Activated CD8-positive, alpha-beta memory T cell treated with anti-CD3 and anti-CD28 coated beads, Interleukin-2, amount 50 U/mL, for 24 hours (primary cell): Measurements from ENCODE around the gene UBR2.

Experiments used
- DNase-seq: peaks from one replicate; pipeline ENCODE4 v3.0.0-alpha.2; 2020; ENCODE audit errors: extremely low read depth

Gene UBR2

GRCh38 chr6:42563697-42564505 lies at the start of gene UBR2:
TSS of gene UBR2 (plus strand) at chr6:42564029. CDS start at chr6:42564320, 291 bp downstream.
- DNase-seq, result peak; percentile 87

DNA sequence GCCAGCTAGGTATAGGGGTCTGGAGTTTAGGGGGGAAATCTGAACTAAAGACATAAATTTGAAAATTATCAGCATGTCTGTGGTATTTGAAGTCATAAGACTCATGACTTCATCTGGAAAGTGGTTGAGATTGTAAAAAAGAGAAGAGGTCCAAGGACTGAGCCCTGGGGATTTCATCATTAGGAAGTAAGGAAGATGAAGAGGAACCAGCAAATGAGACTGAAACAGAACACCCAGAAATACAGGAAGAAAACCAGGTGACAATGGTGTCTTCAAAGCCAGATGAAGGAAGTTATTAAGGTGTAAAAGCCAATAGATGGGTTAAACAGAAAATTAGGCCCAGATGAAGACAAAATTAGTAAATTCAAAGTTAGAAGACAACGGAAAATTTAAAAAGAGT lies 49.1 kb upstream of the UBR2 start:
- no peak for DNase-seq

- DNase-seq, result no peak
Observed at GRCh38 chr6:42519779-42520178, 44.0 kb upstream of the UBR2 start.

GRCh38 chr6:42520786-42521607 lies 42.8 kb upstream of the UBR2 start:
- no peak for DNase-seq

DNA sequence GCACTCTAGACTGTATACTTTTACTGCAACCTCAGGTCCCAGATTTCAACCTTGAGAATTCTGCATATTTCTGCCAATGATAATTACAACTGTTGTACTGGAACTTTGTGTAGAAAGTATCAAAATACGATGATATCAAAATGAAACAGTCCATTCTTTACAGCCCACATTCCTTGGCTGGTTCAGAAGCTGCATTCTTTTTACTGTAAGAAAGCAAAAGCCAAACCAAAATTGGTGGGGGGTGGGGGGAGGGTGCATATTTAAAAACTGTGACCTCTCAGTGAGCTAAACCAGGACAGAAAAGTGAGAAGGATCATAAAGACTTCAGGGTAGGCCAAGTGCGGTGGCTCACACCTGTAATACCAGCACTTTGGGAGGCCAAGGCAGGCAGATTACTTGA lies 41.8 kb upstream of the UBR2 start:
- no peak for DNase-seq

GRCh38 chr6:42522942-42523814 lies 40.7 kb upstream of the UBR2 start:
- DNase-seq, result no peak

- no peak for DNase-seq
Observed at GRCh38 chr6:42525206-42525605, 38.6 kb upstream of the UBR2 start.

DNA sequence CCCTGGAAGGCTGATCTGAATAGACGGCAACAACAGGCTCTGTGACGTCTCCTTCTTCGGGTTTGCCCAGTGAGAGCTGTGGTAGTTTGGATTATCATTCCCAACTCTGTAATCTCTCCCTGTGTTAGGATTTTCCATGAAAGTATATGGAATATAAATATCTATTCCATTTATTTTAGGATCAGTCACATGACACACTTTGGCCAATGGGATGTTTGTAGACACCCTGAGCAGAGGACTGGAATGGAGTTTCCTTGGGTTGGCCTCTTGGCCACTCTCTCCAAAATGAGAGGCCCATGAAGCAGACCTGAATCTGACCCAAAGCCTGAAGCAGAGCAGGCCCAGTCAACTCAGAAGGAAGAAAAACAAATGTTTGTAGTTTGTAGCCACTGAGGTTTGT lies 37.2 kb upstream of the UBR2 start:
- DNase-seq, result no peak

DNA sequence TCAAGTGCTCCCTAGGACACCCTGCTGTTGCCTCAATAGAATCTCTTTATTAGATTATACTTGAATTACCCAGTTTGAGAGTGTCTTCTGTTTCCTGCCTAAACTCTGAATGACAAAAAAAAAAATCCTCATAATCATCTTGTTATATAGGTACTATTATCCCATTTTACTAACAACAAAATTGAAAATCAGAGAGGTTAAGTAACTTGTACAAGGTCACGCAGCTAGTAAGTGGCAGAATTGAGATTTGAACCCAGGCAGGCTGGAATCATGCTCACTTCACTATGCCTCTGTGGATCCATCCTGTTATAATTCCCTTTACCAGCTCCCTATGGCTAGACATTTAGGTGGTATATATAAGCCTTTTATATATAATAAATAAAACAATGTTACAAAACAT lies 36.6 kb upstream of the UBR2 start:
- DNase-seq, result no peak

- no peak for DNase-seq
Observed at GRCh38 chr6:42530296-42530695, 33.5 kb upstream of the UBR2 start.

- DNase-seq, result no peak
Observed at GRCh38 chr6:42530751-42531150, 33.1 kb upstream of the UBR2 start.

DNA sequence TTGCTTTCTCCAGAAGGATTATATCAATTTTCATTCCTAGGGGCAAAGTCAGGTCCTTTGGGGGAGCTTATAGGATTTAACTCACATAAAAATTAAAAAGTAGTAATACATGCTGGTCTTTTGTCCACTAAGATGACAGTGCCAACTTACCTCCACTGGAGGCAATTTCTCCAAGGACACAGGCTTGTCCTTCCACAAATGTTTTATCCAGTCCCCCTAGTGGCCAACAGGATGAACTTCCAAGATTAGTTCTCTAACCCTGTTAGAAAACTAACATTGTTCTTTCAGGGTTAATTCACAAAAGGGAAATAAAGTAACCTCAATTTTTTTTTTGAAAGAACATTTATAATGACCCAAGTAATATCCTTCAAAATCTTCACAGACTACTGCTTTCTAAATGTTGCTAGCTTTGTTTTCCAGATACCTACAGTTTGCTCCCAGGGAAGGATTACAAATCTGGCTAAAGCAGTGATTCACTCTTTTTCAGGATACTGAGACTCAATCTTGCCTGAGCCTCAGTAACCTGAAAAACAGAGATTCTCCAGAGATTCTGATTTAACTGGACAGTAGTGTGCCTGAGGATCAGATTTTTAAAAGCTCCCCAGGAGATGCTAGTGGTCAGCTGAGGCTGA lies 31.7 kb upstream of the UBR2 start:
- DNase-seq, result no peak

GRCh38 chr6:42533794-42534193 lies 30.0 kb upstream of the UBR2 start:
- DNase-seq, result no peak

- DNase-seq, result no peak
Observed at GRCh38 chr6:42537536-42537935, 26.3 kb upstream of the UBR2 start.

DNA sequence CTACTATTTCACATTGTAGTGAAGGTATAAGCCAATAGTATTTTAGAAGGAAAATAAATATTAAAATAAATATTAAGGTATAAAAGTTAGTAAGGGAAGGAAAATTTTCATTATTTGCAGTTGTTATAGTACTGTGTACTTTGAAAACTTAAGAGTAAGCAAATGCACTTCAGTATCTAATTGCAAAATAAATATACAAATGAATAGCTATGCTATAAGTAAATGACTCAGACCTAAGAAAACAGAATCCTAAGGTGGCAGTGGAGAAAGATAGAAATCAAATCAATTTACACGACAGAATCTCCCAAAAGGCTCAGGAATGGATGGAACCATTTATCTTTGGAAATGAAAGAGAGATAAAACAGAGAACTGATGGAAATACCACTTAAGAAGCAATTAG lies 24.7 kb upstream of the UBR2 start:
- DNase-seq, result no peak

GRCh38 chr6:42545226-42545773 lies 18.5 kb upstream of the UBR2 start:
- DNase-seq, result no peak

DNA sequence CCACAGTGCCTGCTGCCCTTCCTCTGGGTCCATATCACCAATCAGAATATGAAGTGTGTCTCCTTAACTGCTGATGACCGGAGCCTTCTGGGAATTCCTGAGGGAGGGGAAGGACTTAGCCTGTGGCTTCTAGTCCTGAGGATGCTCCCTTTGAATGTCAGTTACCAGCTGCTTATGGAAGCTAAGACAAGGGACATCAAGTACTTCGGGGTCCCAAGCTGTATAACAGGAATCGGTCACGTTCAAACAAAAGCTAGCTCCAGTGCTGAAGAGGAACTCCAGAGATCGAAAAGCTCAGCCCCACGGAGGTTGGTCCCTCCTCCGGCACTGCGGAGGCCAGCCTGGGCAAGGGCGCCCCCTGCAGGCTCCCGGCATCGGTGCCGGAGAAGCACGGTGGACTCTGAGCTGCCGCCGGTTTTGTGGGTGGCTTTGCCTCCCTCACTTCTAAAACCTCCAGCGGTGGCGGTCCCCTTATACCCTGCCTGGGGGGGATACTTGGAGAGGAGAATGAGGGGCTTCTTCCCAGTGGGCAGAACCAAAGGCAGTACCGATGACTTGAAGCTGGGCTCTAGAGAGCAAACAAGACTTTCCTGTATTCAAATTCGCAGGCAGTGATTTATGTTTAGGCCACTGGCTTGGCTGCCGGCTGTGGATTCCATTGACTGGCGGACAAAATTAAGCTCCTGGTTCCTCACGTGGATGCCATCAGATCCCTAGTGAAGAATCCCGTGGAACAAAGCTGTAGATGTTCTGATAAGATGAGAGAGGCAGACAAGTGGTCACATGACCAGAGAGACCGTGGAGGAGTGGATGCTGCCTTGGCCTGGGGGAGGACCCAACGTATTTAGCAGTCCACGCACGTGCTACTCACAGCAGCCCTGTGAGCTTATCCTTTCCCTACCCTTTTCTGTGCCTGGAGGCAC lies 16.2 kb upstream of the UBR2 start:
- DNase-seq, result peak; percentile 63

DNA sequence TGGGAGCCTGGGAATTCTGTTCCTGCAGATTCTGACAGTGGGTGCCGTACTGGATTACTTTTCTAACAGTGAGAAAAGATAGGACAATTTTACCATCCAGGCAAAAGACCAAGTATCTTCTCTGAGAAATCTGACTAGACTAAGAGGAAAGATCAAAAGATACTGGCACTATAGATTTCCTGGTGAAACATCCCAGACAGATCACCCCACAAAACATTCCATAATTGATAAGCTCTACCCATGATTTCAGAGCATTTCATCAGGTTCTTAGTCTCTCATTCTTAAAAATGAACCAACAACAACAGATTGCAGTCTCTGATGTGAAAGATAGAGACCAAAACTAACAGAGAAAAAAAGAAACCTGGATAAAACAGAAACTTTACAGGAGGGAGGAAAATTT lies 13.6 kb upstream of the UBR2 start:
- no peak for DNase-seq

DNA sequence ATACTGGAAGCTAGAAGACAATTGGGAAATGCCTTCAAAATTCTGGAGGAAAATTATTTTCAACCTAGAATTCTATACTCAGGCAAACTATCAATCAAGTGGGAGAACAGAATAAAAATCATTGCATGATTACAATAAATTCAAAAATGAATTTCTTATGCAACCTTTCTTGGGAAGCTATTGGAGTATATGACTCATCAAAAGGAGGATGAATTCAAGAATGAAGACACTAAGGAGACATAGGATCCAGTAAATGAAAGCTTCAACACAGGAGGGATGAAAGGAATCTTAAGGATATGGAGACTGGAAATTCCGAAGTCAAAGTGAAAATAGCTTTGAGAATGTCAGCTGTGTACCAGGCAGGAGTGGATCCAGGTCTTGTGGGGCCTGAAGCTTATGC lies 12.6 kb upstream of the UBR2 start:
- DNase-seq, result no peak

DNA sequence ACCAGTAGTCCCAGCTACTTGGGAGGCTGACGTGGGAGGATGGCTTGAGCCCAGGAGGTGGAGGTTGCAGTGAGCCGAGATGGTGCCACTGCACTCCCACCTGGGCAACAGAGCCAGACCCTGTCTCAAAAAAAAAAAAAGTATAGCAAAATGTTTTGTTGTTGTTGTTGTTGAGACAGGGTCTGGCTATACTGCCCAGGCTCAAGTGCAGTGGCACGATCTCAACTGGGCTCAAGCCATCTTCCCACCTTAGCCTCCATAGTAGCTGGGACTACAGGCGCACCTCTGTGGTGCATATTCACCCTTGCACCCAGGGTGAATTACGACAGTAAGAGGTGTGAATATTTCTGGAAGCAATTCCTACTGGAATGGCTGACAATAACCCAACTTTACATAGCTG lies 11.4 kb upstream of the UBR2 start:
- no peak for DNase-seq
